ENCODE measurements around the gene SNAP47.

SNAP47 gene

DNA sequence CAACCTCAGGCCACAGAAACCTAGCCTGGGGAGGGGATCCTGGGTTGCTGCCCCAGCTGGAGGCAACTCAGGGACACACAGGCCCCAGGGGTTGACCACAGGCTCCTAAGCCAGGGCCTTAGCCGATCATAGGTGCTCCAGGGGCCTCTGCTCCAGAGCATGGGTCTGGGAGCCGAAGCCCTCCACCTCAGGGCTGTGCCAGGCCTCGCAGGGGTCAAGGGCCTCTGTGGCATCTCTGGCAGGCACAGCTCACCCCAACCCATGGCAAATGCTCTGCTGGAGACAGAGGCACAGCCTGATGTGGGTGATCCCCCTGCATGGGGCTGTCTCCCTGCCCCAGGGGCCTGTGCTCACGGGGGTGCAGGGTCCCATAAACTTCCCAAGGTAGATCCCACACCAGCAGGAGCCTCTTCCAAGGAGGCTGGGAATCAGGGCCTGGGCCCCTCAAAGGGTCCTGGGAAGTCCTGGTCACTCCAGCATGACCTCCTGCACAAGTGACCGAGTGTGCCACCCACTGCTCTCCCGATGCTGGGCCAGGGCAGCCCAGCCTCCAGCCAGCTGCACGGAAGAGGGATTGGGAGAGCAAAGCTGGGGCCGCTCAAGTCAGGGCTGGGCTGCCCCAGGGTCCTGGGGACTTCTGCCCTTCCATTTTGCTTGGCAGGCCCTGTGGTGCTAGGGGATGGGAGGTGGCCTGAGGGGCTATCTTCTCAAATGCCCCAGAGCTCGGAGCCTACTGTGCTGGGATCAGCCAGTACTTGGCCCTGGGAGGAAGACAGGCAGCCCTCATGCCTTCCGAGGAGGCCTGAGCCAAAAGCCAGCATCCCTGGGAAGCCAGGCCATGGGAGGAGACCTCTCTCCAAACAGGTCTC is 58.1 kb downstream of the SNAP47 start:
- Histone ChIP-seq H3F3A (ENCODE audit: control insufficient read depth, insufficient read depth) (no peaks in the 10 kb centered on the region), H3K79me2 (ENCODE audit: control insufficient read depth, low read length) (no peaks in the 10 kb centered on the region), H3K4me2 (ENCODE audit: low read length) (no peak overlapping the region), H3K4me1 (ENCODE audit: control insufficient read depth, low read length) (peaks cover 4% of the 10 kb centered on the region; the same call in 1 of the 2 replicates), H3K27me3 (ENCODE audit: control insufficient read depth, low read length) (peaks cover 6% of the 10 kb centered on the region; the same call in 1 of the 2 replicates), H3K36me3 (ENCODE audit: control insufficient read depth, low read length) (no peaks in the 10 kb centered on the region), H3K4me3 (ENCODE audit: low read length) (no peak overlapping the region), H3K9me2 (replicated peaks; ENCODE audit: control insufficient read depth, low read length) (no peaks in the 10 kb centered on the region), H4K20me1 (ENCODE audit: control insufficient read depth, insufficient read depth, low read depth, low read length) (no peaks in the 10 kb centered on the region), H3K9me3 (ENCODE audit: control insufficient read depth, insufficient read depth, low read length) (no peaks in the 10 kb centered on the region), H3K27ac (ENCODE audit: low read depth, low read length) (no peak overlapping the region)
- TF ChIP-seq EZH2phosphoT487 (IDR thresholded peaks at IDR 0.05; ENCODE audit: borderline replicate concordance, low read length) (no peak), CTCF (IDR thresholded peaks at IDR 0.05; ENCODE audit: low read depth, low read length, poor library complexity, severe bottlenecking) (no peak)

DNA sequence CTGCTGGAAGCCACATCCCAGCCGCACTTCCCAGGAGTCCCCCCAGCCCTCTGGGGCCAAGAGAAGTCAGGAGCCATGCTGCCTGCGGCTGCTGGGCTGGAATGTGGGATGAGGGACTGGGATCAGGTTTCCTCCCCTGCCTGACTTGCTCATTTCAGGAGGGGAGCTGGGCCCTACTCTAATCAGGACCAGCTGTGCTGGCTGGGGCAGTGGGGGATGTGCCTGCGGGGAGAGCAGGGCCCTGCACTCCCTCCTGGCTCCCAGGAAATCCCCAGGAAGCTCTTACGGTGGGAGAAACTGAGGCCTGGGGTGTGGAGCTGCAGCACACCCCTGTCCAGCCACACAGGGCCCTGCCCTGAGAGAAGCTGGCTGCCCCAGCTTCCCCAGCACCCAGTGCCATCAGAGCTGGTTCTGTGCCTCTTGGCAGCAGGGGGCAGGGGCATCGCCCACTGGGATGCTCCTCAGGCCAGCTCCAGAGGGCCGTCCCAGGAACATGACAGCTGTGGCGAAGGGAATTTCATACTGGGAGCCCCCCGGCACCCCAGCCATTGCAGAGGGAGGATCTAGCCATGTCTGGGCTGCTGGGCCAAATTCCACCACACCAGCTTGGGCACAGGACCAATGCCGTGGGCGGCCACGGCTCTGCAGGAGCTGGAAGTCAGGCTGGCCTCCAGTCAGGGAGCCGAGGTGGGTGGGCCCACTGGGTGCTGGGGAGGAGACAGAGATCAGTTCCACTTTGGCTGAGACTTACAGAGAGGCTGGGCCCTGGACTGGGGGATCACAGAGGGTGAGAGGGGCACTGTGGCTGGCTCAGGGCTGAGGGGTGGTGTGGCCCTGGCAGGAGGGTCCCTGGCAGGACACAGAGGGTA is 58.9 kb downstream of the SNAP47 start:
- no peak for TF ChIP-seq CTCF (IDR thresholded peaks at IDR 0.05; ENCODE audit: low read depth, low read length, poor library complexity, severe bottlenecking)
- no peak for TF ChIP-seq EZH2phosphoT487 (IDR thresholded peaks at IDR 0.05; ENCODE audit: borderline replicate concordance, low read length)
- Histone ChIP-seq H3K9me2 (replicated peaks; ENCODE audit: control insufficient read depth, low read length) (no peaks in the 10 kb centered on the region), H4K20me1 (ENCODE audit: control insufficient read depth, insufficient read depth, low read depth, low read length) (no peaks in the 10 kb centered on the region), H3K79me2 (ENCODE audit: control insufficient read depth, low read length) (no peaks in the 10 kb centered on the region), H3K9me3 (ENCODE audit: control insufficient read depth, insufficient read depth, low read length) (no peaks in the 10 kb centered on the region), H3K4me3 (ENCODE audit: low read length) (no peak overlapping the region), H3K36me3 (ENCODE audit: control insufficient read depth, low read length) (no peaks in the 10 kb centered on the region), H3K27me3 (ENCODE audit: control insufficient read depth, low read length) (0 out of 2 replicates have a peak, but pooled peaks cover under 1% of the 10 kb centered on the region), H3K4me2 (ENCODE audit: low read length) (no peak overlapping the region), H3K4me1 (ENCODE audit: control insufficient read depth, low read length) (no peaks in the 10 kb centered on the region), H3K27ac (ENCODE audit: low read depth, low read length) (no peak overlapping the region), H3F3A (ENCODE audit: control insufficient read depth, insufficient read depth) (no peaks in the 10 kb centered on the region)

DNA sequence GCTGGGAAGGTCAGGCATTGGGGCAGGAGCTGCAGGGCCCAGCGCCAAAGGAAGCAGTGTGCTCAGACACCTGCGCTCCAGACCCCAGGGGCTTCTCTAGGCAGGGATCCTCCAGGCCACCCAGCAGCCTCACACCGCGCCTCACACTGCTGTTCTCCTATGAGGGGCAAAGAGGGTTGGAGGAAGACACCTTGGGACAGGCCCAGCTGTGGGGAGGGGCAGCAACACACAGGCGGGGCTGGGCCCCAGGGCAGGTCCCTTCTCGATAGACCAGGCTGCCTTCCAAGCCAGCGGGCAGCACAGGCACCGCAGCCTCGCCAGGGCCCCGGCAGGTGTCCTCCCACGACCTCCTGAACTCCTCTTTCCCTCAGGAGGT is 59.6 kb downstream of the SNAP47 start:
- Histone ChIP-seq H3K36me3 (ENCODE audit: control insufficient read depth, low read length) (no peaks in the 10 kb centered on the region), H3K9me2 (replicated peaks; ENCODE audit: control insufficient read depth, low read length) (no peaks in the 10 kb centered on the region), H3K4me1 (ENCODE audit: control insufficient read depth, low read length) (no peaks in the 10 kb centered on the region), H3K79me2 (ENCODE audit: control insufficient read depth, low read length) (no peaks in the 10 kb centered on the region), H3K27me3 (ENCODE audit: control insufficient read depth, low read length) (no peaks in the 10 kb centered on the region; the same call in 1 of the 2 replicates), H4K20me1 (ENCODE audit: control insufficient read depth, insufficient read depth, low read depth, low read length) (no peaks in the 10 kb centered on the region), H3K4me2 (ENCODE audit: low read length) (no peak overlapping the region), H3K27ac (ENCODE audit: low read depth, low read length) (no peak overlapping the region), H3K4me3 (ENCODE audit: low read length) (no peak overlapping the region), H3F3A (ENCODE audit: control insufficient read depth, insufficient read depth) (no peaks in the 10 kb centered on the region), H3K9me3 (ENCODE audit: control insufficient read depth, insufficient read depth, low read length) (no peaks in the 10 kb centered on the region)
- TF ChIP-seq CTCF (IDR thresholded peaks at IDR 0.05; ENCODE audit: low read depth, low read length, poor library complexity, severe bottlenecking) (no peak), EZH2phosphoT487 (IDR thresholded peaks at IDR 0.05; ENCODE audit: borderline replicate concordance, low read length) (no peak)
